ENCODE measurements around the gene LMCD1. TPM values are rescaled to one million over a fixed set of nuclear protein-coding genes. Genes with fewer than 3 reads are reported as not detected.
A peak's percentile ranks its signal among the peaks of the same experiment; 100 is the strongest.

LMCD1 gene
- polyA plus RNA-seq, 3 donors = 0.09 to 0.51 TPM; not detected in 1

DNA sequence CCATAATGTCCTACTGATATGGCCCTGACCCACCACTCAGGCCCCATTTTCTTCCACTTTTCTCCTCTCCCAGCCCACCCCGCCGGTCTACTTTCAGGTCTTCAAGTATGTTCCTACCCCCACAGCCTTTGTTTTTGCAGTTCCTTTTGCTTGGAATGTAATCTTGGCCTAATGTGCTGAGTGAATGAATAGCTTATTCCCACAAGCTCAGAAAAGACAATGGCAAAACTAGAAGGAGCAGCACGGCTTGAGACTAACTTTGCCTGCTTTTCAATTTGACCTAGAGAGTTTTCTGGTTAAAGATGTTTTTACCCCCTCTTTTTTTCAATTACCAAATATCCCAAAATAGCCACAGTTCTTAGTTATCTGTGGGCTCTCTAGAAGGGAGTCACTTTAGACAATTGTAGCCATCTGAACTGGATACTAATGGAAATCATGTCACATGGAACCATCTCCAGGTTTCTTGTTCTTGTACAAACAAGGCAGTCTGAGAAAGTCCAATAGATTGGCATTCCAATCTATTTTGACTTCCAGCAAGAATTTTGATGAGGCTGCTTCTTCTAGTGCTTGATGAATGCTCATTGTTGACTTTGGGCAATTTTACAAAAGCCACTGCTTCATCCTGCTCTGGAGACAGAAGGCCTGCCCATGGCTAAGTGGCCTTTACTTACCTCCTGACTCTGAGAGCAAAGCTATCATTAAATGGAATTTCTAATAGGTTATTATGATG lies 16.3 kb upstream of the LMCD1 start:
- Histone ChIP-seq H4K20me1 (ENCODE audit: insufficient read depth, low read length) (no peaks in the 10 kb centered on the region), H3K27ac (ENCODE audit: low read depth in 1 of 2, low read length in 2 of 2) (no peak overlapping the region), H3K9ac (ENCODE audit: insufficient read depth, low read length, poor library complexity, severe bottlenecking) (no peak overlapping the region), H3K79me2 (ENCODE audit: insufficient read depth, low read length) (no peaks in the 10 kb centered on the region), H3K4me2 (replicated peaks; ENCODE audit: extremely low read depth, low read length, poor library complexity, severe bottlenecking) (no peak overlapping the region), H3K4me3 (replicated peaks in 1 of 3; ENCODE audit: low read depth in 2 of 3, low read length in 3 of 3) (no peak overlapping the region), H3K27me3 (ENCODE audit: control insufficient read depth in 2 of 2, insufficient read depth in 2 of 2, low read length in 2 of 2) (no peaks in the 10 kb centered on the region), H3K9me3 (replicated peaks in 1 of 2; ENCODE audit: control insufficient read depth in 1 of 2, insufficient read depth in 1 of 2, low read length in 2 of 2) (no peaks in the 10 kb centered on the region), H3K36me3 (replicated peaks in 1 of 2; ENCODE audit: control insufficient read depth in 1 of 2, insufficient read depth in 2 of 2, low read length in 2 of 2) (no peaks in the 10 kb centered on the region), H3K4me1 (ENCODE audit: control insufficient read depth in 1 of 2, insufficient read depth in 2 of 2, low read length in 2 of 2) (peaks cover 7 to 10% of the 10 kb centered on the region in 2 donors), H2AFZ (ENCODE audit: insufficient read depth, low read depth, low read length, poor library complexity, severe bottlenecking) (no peak overlapping the region)
- Mint-ChIP-seq H3K27me3 (ENCODE audit: low read depth in 3 of 3) (peaks cover 0 to 1% (median 0%) of the 10 kb centered on the region in 3 donors), H3K27ac (peak overlapping the region in 1 of 7 donors; percentile 46), H3K36me3 (no peaks in the 10 kb centered on the region), H3K9me3 (peaks cover 0 to 2% (median 2%) of the 10 kb centered on the region in 7 donors), H3K4me1 (peaks cover 11% of the 10 kb centered on the region), H3K4me3 (no peak overlapping the region)
- intact Hi-C loops (cut with micrococcal nuclease) = no loop called here
- DNase-seq = no peak
- WGBS (ENCODE audit: insufficient coverage) = no CpG with 5 or more reads among the region's 3 CpGs
- TF ChIP-seq, protein P1, sequence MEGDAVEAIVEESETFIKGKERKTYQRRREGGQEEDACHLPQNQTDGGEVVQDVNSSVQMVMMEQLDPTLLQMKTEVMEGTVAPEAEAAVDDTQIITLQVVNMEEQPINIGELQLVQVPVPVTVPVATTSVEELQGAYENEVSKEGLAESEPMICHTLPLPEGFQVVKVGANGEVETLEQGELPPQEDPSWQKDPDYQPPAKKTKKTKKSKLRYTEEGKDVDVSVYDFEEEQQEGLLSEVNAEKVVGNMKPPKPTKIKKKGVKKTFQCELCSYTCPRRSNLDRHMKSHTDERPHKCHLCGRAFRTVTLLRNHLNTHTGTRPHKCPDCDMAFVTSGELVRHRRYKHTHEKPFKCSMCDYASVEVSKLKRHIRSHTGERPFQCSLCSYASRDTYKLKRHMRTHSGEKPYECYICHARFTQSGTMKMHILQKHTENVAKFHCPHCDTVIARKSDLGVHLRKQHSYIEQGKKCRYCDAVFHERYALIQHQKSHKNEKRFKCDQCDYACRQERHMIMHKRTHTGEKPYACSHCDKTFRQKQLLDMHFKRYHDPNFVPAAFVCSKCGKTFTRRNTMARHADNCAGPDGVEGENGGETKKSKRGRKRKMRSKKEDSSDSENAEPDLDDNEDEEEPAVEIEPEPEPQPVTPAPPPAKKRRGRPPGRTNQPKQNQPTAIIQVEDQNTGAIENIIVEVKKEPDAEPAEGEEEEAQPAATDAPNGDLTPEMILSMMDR (IDR thresholded peaks at IDR 0.05) = no peak

DNA sequence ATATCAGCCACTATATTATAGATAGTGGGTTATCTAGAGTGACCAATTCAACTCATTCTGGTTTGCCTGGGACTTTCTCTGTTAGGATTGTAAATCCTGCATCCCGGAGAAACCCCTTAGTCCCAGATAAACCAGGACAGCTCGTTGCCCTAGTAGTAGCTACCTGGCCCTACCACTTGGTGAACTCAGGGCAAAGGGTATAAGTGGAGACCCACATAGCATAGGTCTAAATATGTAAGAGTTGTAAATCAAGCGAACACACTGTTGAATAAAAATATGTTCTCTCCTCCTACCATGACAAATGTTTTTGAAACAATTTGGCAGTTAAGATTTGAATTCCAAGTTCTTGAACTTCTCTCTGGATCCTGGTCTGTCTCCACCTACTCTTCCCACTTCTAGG lies 15.7 kb upstream of the LMCD1 start:
- Mint-ChIP-seq H3K4me1 (peaks cover 11% of the 10 kb centered on the region), H3K9me3 (peaks cover 0 to 2% (median 2%) of the 10 kb centered on the region in 7 donors), H3K4me3 (no peak overlapping the region), H3K27me3 (ENCODE audit: low read depth in 3 of 3) (peaks cover 0 to 1% (median 0%) of the 10 kb centered on the region in 3 donors), H3K27ac (no peak overlapping the region), H3K36me3 (no peaks in the 10 kb centered on the region)
- Histone ChIP-seq H3K27me3 (ENCODE audit: control insufficient read depth in 2 of 2, insufficient read depth in 2 of 2, low read length in 2 of 2) (no peaks in the 10 kb centered on the region), H3K27ac (ENCODE audit: low read depth in 1 of 2, low read length in 2 of 2) (no peak overlapping the region), H3K79me2 (ENCODE audit: insufficient read depth, low read length) (no peaks in the 10 kb centered on the region), H3K4me2 (replicated peaks; ENCODE audit: extremely low read depth, low read length, poor library complexity, severe bottlenecking) (no peak overlapping the region), H3K36me3 (replicated peaks in 1 of 2; ENCODE audit: control insufficient read depth in 1 of 2, insufficient read depth in 2 of 2, low read length in 2 of 2) (no peaks in the 10 kb centered on the region), H3K4me3 (replicated peaks in 1 of 3; ENCODE audit: low read depth in 2 of 3, low read length in 3 of 3) (no peak overlapping the region), H3K9me3 (replicated peaks in 1 of 2; ENCODE audit: control insufficient read depth in 1 of 2, insufficient read depth in 1 of 2, low read length in 2 of 2) (no peaks in the 10 kb centered on the region), H2AFZ (ENCODE audit: insufficient read depth, low read depth, low read length, poor library complexity, severe bottlenecking) (no peak overlapping the region), H3K9ac (ENCODE audit: insufficient read depth, low read length, poor library complexity, severe bottlenecking) (no peak overlapping the region), H4K20me1 (ENCODE audit: insufficient read depth, low read length) (no peaks in the 10 kb centered on the region), H3K4me1 (ENCODE audit: control insufficient read depth in 1 of 2, insufficient read depth in 2 of 2, low read length in 2 of 2) (peaks cover 7 to 10% of the 10 kb centered on the region in 2 donors)
- TF ChIP-seq, protein P1 (IDR thresholded peaks at IDR 0.05) = no peak
- WGBS (ENCODE audit: insufficient coverage) = 100% methylated on average over 1 of the region's 3 CpGs
- intact Hi-C loops (cut with micrococcal nuclease) = no loop called here
- DNase-seq = no peak

Data from CD14-positive monocyte (primary cell).